ENCODE measurements around the gene HAND2. TPM values are rescaled to one million over a fixed set of nuclear protein-coding genes. Genes with fewer than 3 reads are reported as not detected.

Gene HAND2
- polyA plus RNA-seq, 4 donors: 4.1 to 16.3 TPM; not detected in 2

DNA sequence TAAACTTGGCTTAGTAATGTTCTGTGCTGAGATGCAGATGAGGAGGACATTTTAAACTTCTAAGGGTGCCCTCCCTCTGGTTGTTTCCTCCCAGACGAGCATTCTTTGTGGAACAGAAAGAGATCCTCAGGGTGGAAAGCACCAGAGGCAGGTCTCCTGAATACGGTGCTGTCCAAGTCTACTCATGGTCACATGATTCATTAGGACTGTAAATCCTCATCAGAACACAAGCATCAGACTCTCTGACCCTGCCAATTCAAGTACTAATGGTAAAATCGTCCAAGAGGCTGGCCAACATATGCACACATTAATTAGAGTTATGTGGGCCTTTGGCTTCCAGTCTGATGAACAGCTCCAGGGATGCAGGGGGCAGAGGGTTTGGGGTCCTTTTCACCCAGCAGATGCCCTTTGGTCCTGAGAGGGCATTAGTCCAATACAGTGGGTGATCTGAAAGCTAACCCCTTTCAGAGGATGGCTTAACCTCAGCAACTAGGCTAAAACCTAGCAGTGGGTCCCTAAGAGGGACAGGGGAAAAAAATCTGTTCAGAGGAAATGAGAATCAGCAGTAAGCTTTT, 18.2 kb downstream of the HAND2 start:
- Histone ChIP-seq H3K4me3 (ENCODE audit: low read depth in 1 of 3, low read length in 3 of 3) (no peak overlapping the region), H3K27me3 (ENCODE audit: control insufficient read depth in 3 of 3, insufficient read depth in 3 of 3, low read length in 3 of 3) (peaks cover 7 to 96% (median 44%) of the 10 kb centered on the region in 3 donors), H3K9me3 (ENCODE audit: control insufficient read depth in 2 of 2, insufficient read depth in 1 of 2, low read depth in 1 of 2, low read length in 1 of 2) (peaks cover 0 to 20% of the 10 kb centered on the region in 2 donors), H3K4me1 (ENCODE audit: control insufficient read depth in 3 of 3, insufficient read depth in 2 of 3, low read depth in 1 of 3, low read length in 2 of 3) (peaks cover 0 to 8% (median 6%) of the 10 kb centered on the region in 3 donors), H3K36me3 (ENCODE audit: control insufficient read depth in 3 of 3, insufficient read depth in 2 of 3, low read depth in 1 of 3, low read length in 3 of 3) (no peaks in the 10 kb centered on the region), H3K27ac (ENCODE audit: low read depth in 1 of 3, low read length in 2 of 3) (no peak overlapping the region)
- 19 to 33% (median 29%) methylated on average over 3 of the region's 3 CpGs for WGBS, 3 donors
- no peak for FAIRE-seq
- no peak for DNase-seq

DNA sequence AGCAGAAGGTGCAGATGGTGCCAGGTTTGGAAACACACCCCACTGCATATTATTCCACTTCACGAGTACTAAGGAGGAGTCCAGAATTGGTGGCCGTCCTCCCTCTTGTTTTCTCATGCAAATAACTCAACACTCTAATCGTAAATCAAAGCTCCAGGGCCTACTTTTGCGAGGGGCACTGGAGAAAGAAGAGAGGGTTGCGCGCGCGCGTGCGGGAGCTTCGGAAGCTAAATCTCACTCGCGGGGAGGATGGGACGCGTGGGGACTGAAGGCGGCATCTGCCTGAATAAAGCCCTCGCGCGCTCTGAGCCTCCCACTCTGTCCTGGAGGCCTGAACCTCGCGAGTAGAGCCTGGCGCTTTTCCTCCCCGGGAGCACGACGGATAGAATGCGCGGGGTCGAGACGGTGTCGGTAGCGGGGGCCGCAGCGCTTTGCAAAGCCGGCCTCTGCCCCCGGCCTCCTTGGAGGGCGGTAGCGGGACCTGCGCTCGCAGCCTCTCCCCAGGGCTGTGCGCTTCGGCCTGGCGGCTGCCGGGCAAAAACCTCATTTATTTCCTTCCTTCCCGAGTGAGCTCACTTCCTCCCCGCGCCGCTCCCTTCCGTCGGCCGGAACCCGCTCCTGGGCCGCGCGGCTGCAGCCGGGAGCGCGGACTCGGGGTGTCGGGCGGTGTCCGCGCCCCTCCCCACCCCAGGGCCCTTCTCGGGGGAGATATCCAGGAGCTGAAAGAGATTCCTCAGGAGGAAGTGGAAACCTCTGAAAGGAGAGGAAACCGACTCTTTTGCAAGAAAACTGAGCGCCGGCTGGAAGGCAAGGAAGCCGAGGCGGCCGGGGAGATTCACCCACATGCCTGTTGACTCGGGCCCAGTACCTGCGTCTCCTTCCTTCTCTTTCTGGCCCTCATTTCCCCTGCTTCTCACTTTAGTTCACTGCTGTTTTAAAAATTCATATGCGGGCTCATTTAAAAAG, 20.7 kb downstream of the HAND2 start:
- Histone ChIP-seq H3K4me3 (ENCODE audit: low read depth in 1 of 3, low read length in 3 of 3) (peak overlapping the region; percentile 14 to 52 (median 31)), H3K27ac (ENCODE audit: low read depth in 1 of 3, low read length in 2 of 3) (peak overlapping the region in 2 of 3 donors; percentile 1 to 58), H3K27me3 (ENCODE audit: control insufficient read depth in 3 of 3, insufficient read depth in 3 of 3, low read length in 3 of 3) (peaks cover 3 to 96% (median 52%) of the 10 kb centered on the region in 3 donors), H3K4me1 (ENCODE audit: control insufficient read depth in 3 of 3, insufficient read depth in 2 of 3, low read depth in 1 of 3, low read length in 2 of 3) (peaks cover 0 to 13% (median 6%) of the 10 kb centered on the region in 3 donors), H3K9me3 (ENCODE audit: control insufficient read depth in 2 of 2, insufficient read depth in 1 of 2, low read depth in 1 of 2, low read length in 1 of 2) (peaks cover 0 to 20% of the 10 kb centered on the region in 2 donors), H3K36me3 (ENCODE audit: control insufficient read depth in 3 of 3, insufficient read depth in 2 of 3, low read depth in 1 of 3, low read length in 3 of 3) (no peaks in the 10 kb centered on the region)
- DNase-seq (peak; percentile 30 to 81), FAIRE-seq (no peak)
- WGBS, 3 donors: 5 to 14% (median 10%) methylated on average over 66 to 72 of the region's 72 CpGs

DNA sequence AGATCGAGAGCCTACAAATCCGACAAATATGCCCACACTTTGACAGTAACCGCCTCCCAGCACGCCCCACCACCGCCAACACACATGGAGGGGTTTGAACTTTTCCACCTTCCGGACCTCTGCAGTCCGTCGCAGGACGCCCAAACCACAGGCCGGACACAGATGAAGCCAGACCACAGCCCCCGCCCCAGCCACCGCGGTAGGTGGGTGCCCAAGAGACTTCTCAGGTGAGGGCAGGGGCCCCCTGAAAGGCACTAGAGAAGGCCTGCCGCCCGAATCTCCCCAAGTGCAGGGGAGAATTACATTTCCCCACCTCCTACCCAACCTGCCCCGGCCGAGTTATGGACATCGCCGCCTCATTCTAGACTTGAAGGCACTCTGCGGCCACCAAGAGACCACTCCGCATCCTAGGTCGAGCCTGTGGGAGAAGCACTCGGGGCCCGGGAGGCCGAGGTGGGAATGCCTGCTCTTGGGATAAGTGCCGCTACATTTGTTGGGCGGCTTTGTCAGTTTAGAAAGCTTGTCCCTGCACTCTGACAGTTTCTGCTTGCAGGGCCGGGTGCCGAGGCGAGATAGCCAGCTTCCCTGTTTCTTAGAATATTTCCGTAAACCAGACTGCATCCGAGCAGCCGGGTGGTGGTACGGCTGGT, 21.5 kb downstream of the HAND2 start:
- Histone ChIP-seq H3K9me3 (ENCODE audit: control insufficient read depth in 2 of 2, insufficient read depth in 1 of 2, low read depth in 1 of 2, low read length in 1 of 2) (peaks cover 0 to 20% of the 10 kb centered on the region in 2 donors), H3K36me3 (ENCODE audit: control insufficient read depth in 3 of 3, insufficient read depth in 2 of 3, low read depth in 1 of 3, low read length in 3 of 3) (no peaks in the 10 kb centered on the region), H3K27ac (ENCODE audit: low read depth in 1 of 3, low read length in 2 of 3) (peak overlapping the region in 1 of 3 donors; percentile 58), H3K4me3 (ENCODE audit: low read depth in 1 of 3, low read length in 3 of 3) (peak overlapping the region in 2 of 3 donors; percentile 31 to 52), H3K4me1 (ENCODE audit: control insufficient read depth in 3 of 3, insufficient read depth in 2 of 3, low read depth in 1 of 3, low read length in 2 of 3) (peaks cover 0 to 13% (median 6%) of the 10 kb centered on the region in 3 donors), H3K27me3 (ENCODE audit: control insufficient read depth in 3 of 3, insufficient read depth in 3 of 3, low read length in 3 of 3) (peaks cover 3 to 98% (median 55%) of the 10 kb centered on the region in 3 donors)
- FAIRE-seq (no peak), DNase-seq (peak in 1 of 2 donors; percentile 37)
- 24 to 33% (median 30%) methylated on average over 34 of the region's 34 CpGs for WGBS, 3 donors

DNA sequence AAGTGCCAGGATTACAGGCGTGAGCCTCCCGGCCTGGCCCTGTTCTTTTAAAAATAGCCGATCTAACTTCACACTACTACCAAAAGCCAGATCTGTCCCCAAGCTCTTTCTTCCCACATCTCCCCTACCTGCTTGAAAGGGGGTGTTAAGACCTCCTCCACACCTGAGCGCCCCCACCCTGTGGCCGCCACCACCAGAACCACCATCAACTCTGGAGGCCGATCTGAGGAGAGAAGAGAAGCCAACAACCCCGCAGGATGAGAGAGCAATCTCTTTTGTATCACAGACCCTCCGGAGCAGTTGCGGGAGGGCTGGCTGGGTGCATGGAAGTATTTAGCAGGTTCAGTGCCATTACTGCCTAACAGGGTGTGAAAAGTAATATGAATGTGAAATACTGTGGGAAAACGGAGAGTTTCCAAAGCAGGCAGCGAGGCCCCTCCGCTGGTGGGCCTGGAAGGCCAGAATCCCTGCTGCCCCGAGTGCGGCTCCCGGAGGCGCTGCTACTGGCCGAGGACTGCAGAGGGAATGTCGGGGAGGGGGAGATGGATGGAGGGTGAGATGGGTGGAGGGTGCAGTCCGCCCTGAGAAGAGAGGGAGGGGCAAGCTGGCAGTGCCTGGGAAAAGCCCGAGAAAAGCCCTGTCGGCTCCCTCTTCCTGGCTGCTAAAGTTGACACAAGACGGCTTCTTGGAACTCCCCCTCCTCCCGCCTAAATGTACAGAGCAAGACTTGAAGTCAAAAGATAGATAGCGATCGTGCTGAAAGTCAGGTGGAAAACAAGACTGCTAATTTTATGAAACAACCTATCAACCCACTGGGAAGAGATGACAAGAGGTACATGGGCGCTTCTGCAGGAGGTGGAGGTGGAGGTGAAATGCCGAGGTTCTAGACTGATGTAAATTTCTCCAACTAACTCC, 22.3 kb downstream of the HAND2 start:
- H3K27ac ChIP-seq (ENCODE audit: low read depth in 1 of 3, low read length in 2 of 3): no peak overlapping the region
- H3K4me1 ChIP-seq (ENCODE audit: control insufficient read depth in 3 of 3, insufficient read depth in 2 of 3, low read depth in 1 of 3, low read length in 2 of 3): peaks cover 0 to 13% (median 6%) of the 10 kb centered on the region in 3 donors
- WGBS, 3 donors: 39 to 53% (median 40%) methylated on average over 27 of the region's 27 CpGs
- H3K36me3 ChIP-seq (ENCODE audit: control insufficient read depth in 3 of 3, insufficient read depth in 2 of 3, low read depth in 1 of 3, low read length in 3 of 3): no peaks in the 10 kb centered on the region
- peaks cover 3 to 100% (median 60%) of the 10 kb centered on the region in 3 donors for H3K27me3 ChIP-seq (ENCODE audit: control insufficient read depth in 3 of 3, insufficient read depth in 3 of 3, low read length in 3 of 3)
- peak overlapping the region in 1 of 3 donors; percentile 52 for H3K4me3 ChIP-seq (ENCODE audit: low read depth in 1 of 3, low read length in 3 of 3)
- FAIRE-seq (no peak), DNase-seq (peak in 1 of 2 donors; percentile 21)
- peaks cover 0 to 20% of the 10 kb centered on the region in 2 donors for H3K9me3 ChIP-seq (ENCODE audit: control insufficient read depth in 2 of 2, insufficient read depth in 1 of 2, low read depth in 1 of 2, low read length in 1 of 2)

DNA sequence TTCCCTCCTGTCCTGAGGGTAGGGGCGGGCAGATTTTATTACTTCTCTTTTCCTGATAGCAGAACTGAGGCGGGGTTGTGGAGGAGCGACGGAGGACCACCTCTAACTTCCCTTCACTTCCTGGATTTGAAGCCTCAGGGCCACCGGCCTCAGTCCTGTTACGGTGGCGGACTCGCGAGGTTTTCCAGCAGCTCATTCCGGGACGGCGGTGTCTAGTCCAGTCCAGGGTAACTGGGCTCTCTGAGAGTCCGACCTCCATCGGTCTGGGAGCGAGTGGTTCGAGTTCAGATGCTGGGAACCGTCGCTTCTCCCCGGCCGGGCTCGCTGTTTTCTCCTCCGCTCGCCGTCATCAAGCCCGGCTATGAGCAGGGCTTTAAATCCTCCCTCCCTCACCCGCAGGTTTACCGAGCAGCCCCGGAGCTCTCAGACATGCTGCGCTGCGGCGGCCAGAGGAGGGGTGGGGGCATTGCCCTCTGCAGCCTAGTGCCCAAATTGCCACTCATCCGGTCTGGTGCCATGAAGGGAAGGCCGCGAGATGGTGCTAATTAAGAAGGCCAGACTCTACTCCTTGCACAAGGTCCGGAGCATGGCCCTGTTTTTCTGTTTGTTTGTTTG, 23.3 kb downstream of the HAND2 start:
- Histone ChIP-seq H3K4me1 (ENCODE audit: control insufficient read depth in 3 of 3, insufficient read depth in 2 of 3, low read depth in 1 of 3, low read length in 2 of 3) (peaks cover 0 to 13% (median 6%) of the 10 kb centered on the region in 3 donors), H3K27me3 (ENCODE audit: control insufficient read depth in 3 of 3, insufficient read depth in 3 of 3, low read length in 3 of 3) (peaks cover 3 to 100% (median 58%) of the 10 kb centered on the region in 3 donors), H3K4me3 (ENCODE audit: low read depth in 1 of 3, low read length in 3 of 3) (no peak overlapping the region), H3K9me3 (ENCODE audit: control insufficient read depth in 2 of 2, insufficient read depth in 1 of 2, low read depth in 1 of 2, low read length in 1 of 2) (peaks cover 0 to 24% of the 10 kb centered on the region in 2 donors), H3K27ac (ENCODE audit: low read depth in 1 of 3, low read length in 2 of 3) (no peak overlapping the region), H3K36me3 (ENCODE audit: control insufficient read depth in 3 of 3, insufficient read depth in 2 of 3, low read depth in 1 of 3, low read length in 3 of 3) (no peaks in the 10 kb centered on the region)
- DNase-seq: peak in 1 of 2 donors; percentile 32
- FAIRE-seq: no peak
- 17 to 32% (median 21%) methylated on average over 35 of the region's 35 CpGs for WGBS, 3 donors

DNA sequence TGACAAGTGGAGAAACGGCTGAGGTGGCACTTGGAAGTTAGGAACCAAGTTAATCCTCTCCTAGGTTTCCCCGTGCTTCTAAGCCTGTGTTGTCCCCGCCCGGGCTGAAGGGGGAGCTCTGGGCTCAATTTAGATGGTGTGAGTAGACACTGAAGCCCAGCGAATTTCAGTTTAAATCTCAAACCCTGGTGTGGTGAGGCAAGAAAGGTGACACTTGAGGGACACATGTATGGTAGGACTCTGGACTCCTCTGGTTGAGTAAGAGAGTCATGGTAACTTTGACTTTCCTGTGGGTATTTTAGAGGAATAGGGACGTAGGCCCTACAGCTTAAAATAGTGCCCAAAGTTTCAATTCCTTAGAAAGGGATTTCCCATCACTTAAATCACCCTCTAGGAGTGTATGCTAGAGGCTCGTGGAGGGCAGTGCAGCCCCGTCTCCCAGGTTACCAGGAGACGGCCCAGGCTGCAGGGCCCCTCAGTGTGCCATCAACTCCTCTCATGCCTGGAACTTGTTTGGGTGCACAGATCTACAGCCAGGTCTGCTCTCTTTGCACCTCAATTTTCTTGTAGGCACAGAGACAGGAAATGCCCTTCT, 24.0 kb downstream of the HAND2 start:
- peaks cover 0 to 16% (median 6%) of the 10 kb centered on the region in 3 donors for H3K4me1 ChIP-seq (ENCODE audit: control insufficient read depth in 3 of 3, insufficient read depth in 2 of 3, low read depth in 1 of 3, low read length in 2 of 3)
- peak; percentile 43 to 44 for DNase-seq
- no peaks in the 10 kb centered on the region for H3K36me3 ChIP-seq (ENCODE audit: control insufficient read depth in 3 of 3, insufficient read depth in 2 of 3, low read depth in 1 of 3, low read length in 3 of 3)
- 10 to 20% (median 15%) methylated on average over 9 of the region's 9 CpGs for WGBS, 3 donors
- peaks cover 7 to 100% (median 62%) of the 10 kb centered on the region in 3 donors for H3K27me3 ChIP-seq (ENCODE audit: control insufficient read depth in 3 of 3, insufficient read depth in 3 of 3, low read length in 3 of 3)
- peaks cover 0 to 31% of the 10 kb centered on the region in 2 donors for H3K9me3 ChIP-seq (ENCODE audit: control insufficient read depth in 2 of 2, insufficient read depth in 1 of 2, low read depth in 1 of 2, low read length in 1 of 2)
- no peak for FAIRE-seq
- H3K4me3 ChIP-seq (ENCODE audit: low read depth in 1 of 3, low read length in 3 of 3): no peak overlapping the region
- H3K27ac ChIP-seq (ENCODE audit: low read depth in 1 of 3, low read length in 2 of 3): no peak overlapping the region

DNA sequence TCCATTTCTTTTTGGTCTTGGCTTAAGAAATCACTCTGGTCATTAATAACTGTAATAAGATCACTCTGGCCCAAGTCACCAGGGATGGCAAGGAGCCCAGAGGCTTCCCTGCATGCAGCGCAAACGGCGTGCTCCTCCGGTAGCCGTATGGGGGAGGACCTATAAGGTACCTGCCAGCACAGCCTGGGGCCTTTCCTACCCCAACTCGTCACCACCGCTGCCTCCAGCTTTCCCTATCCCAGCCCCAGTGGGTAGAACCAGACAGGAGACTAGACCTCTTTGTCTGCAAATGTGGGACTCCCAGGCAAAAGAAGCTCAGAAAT, 25.9 kb downstream of the HAND2 start:
- H3K4me1 ChIP-seq (ENCODE audit: control insufficient read depth in 3 of 3, insufficient read depth in 2 of 3, low read depth in 1 of 3, low read length in 2 of 3): peaks cover 0 to 17% (median 6%) of the 10 kb centered on the region in 3 donors
- no peak for FAIRE-seq
- no peaks in the 10 kb centered on the region for H3K36me3 ChIP-seq (ENCODE audit: control insufficient read depth in 3 of 3, insufficient read depth in 2 of 3, low read depth in 1 of 3, low read length in 3 of 3)
- peaks cover 0 to 39% of the 10 kb centered on the region in 2 donors for H3K9me3 ChIP-seq (ENCODE audit: control insufficient read depth in 2 of 2, insufficient read depth in 1 of 2, low read depth in 1 of 2, low read length in 1 of 2)
- 18 to 47% (median 25%) methylated on average over 7 of the region's 7 CpGs for WGBS, 3 donors
- H3K27ac ChIP-seq (ENCODE audit: low read depth in 1 of 3, low read length in 2 of 3): no peak overlapping the region
- DNase-seq: no peak
- peaks cover 7 to 99% (median 68%) of the 10 kb centered on the region in 3 donors for H3K27me3 ChIP-seq (ENCODE audit: control insufficient read depth in 3 of 3, insufficient read depth in 3 of 3, low read length in 3 of 3)
- no peak overlapping the region for H3K4me3 ChIP-seq (ENCODE audit: low read depth in 1 of 3, low read length in 3 of 3)
